HEK293 (cell line): Measurements from ENCODE around the gene PANK4.

Experiments
- ATF2 ChIP-seq: fragments of 450-650 bp; formaldehyde crosslinking; IDR thresholded peaks from 2 replicates; pipeline ENCODE4 v1.5.1; 2016; ENCODE audit warnings: missing biosample characterization, missing genetic modification characterization, low read depth
- FEZF1 ChIP-seq: fragments of 450-650 bp; formaldehyde crosslinking; IDR thresholded peaks from 2 replicates; pipeline ENCODE4 v1.5.1; 2016; ENCODE audit warnings: missing biosample characterization, missing genetic modification characterization
- GFI1B ChIP-seq: fragments of 450-650 bp; formaldehyde crosslinking; IDR thresholded peaks from 2 replicates; pipeline ENCODE4 v1.5.1; 2016; ENCODE audit warnings: missing biosample characterization, missing genetic modification characterization
- HOXD13 ChIP-seq: sonication (generic); formaldehyde crosslinking; IDR thresholded peaks from 2 replicates; pipeline ENCODE4 v1.8.0; 2022; ENCODE audit warnings: missing genetic modification reagents, borderline replicate concordance
- KLF7 ChIP-seq: fragments of 450-650 bp; formaldehyde crosslinking; IDR thresholded peaks from 2 replicates; pipeline ENCODE4 v1.5.1; 2016; ENCODE audit warnings: missing biosample characterization, missing genetic modification characterization, borderline replicate concordance
- KLF8 ChIP-seq: fragments of 450-650 bp; formaldehyde crosslinking; IDR thresholded peaks from 2 replicates; pipeline ENCODE4 v1.5.1; 2016; ENCODE audit warnings: missing biosample characterization, missing genetic modification characterization
- OSR2 ChIP-seq: fragments of 450-650 bp; formaldehyde crosslinking; IDR thresholded peaks from 2 replicates; pipeline ENCODE4 v1.5.1; 2016; ENCODE audit warnings: missing biosample characterization, missing genetic modification characterization
- SP7 ChIP-seq: fragments of 450-650 bp; formaldehyde crosslinking; IDR thresholded peaks from 2 replicates; pipeline ENCODE4 v1.5.1; 2016; ENCODE audit warnings: missing biosample characterization, missing genetic modification characterization
- ZBTB1 ChIP-seq: fragments of 450-650 bp; formaldehyde crosslinking; IDR thresholded peaks from 2 replicates; pipeline ENCODE4 v1.5.1; 2016; ENCODE audit warnings: missing biosample characterization, missing genetic modification characterization
- ZBTB8A ChIP-seq: fragments of 450-650 bp; formaldehyde crosslinking; IDR thresholded peaks from 2 replicates; pipeline ENCODE4 v1.5.1; 2016; ENCODE audit warnings: missing biosample characterization, missing genetic modification characterization
- ZFP37 ChIP-seq: fragments of 450-650 bp; formaldehyde crosslinking; IDR thresholded peaks from 2 replicates; pipeline ENCODE4 v1.5.1; 2016; ENCODE audit warnings: missing biosample characterization, missing genetic modification characterization
- ZIC2 ChIP-seq: fragments of 450-650 bp; formaldehyde crosslinking; IDR thresholded peaks from 2 replicates; pipeline ENCODE4 v1.5.1; 2016; ENCODE audit warnings: missing biosample characterization, missing genetic modification characterization
- ZNF112 ChIP-seq: fragments of 450-650 bp; formaldehyde crosslinking; IDR thresholded peaks from 2 replicates; pipeline ENCODE4 v1.5.0; 2017; ENCODE audit warnings: missing biosample characterization, missing genetic modification characterization
- ZNF114 ChIP-seq: fragments of 450-650 bp; formaldehyde crosslinking; IDR thresholded peaks from 2 replicates; pipeline ENCODE4 v1.5.0; 2017; ENCODE audit warnings: missing biosample characterization, missing genetic modification characterization
- ZNF157 ChIP-seq: fragments of 450-650 bp; formaldehyde crosslinking; IDR thresholded peaks from 2 replicates; pipeline ENCODE4 v1.5.1; 2016; ENCODE audit warnings: missing biosample characterization, missing genetic modification characterization
- ZNF2 ChIP-seq: fragments of 450-650 bp; formaldehyde crosslinking; IDR thresholded peaks from 2 replicates; pipeline ENCODE4 v1.5.1; 2016; ENCODE audit warnings: missing biosample characterization, missing genetic modification characterization
- ZNF211 ChIP-seq: fragments of 450-650 bp; formaldehyde crosslinking; IDR thresholded peaks from 2 replicates; pipeline ENCODE4 v1.5.1; 2016; ENCODE audit warnings: low read depth, missing biosample characterization, missing genetic modification characterization
- ZNF214 ChIP-seq: fragments of 450-650 bp; formaldehyde crosslinking; IDR thresholded peaks from 2 replicates; pipeline ENCODE4 v1.5.1; 2017; ENCODE audit warnings: missing biosample characterization, mild to moderate bottlenecking, missing genetic modification characterization, borderline replicate concordance
- ZNF221 ChIP-seq: fragments of 450-650 bp; formaldehyde crosslinking; IDR thresholded peaks from 2 replicates; pipeline ENCODE4 v1.5.1; 2017; ENCODE audit warnings: missing biosample characterization, missing genetic modification characterization, borderline replicate concordance
- ZNF280D ChIP-seq: fragments of 450-650 bp; formaldehyde crosslinking; IDR thresholded peaks from 2 replicates; pipeline ENCODE4 v1.5.1; 2016; ENCODE audit warnings: missing biosample characterization, missing genetic modification characterization
- ZNF324 ChIP-seq: fragments of 450-650 bp; formaldehyde crosslinking; IDR thresholded peaks from 2 replicates; pipeline ENCODE4 v1.5.1; 2016; ENCODE audit warnings: missing biosample characterization, missing genetic modification characterization
- ZNF354C ChIP-seq: fragments of 450-650 bp; formaldehyde crosslinking; IDR thresholded peaks from 2 replicates; pipeline ENCODE4 v1.5.1; 2016; ENCODE audit warnings: missing biosample characterization, missing genetic modification characterization, low read depth, borderline replicate concordance
- ZNF473 ChIP-seq: fragments of 450-650 bp; formaldehyde crosslinking; IDR thresholded peaks from 2 replicates; pipeline ENCODE4 v1.5.1; 2017; ENCODE audit warnings: missing biosample characterization, missing genetic modification characterization
- ZNF488 ChIP-seq: fragments of 450-650 bp; formaldehyde crosslinking; IDR thresholded peaks from 2 replicates; pipeline ENCODE4 v1.5.1; 2016; ENCODE audit warnings: missing biosample characterization, missing genetic modification characterization
- ZNF514 ChIP-seq: fragments of 450-650 bp; formaldehyde crosslinking; IDR thresholded peaks from 2 replicates; pipeline ENCODE4 v1.5.1; 2016; ENCODE audit warnings: missing biosample characterization, missing genetic modification characterization
- ZNF544 ChIP-seq: fragments of 450-650 bp; formaldehyde crosslinking; IDR thresholded peaks from 2 replicates; pipeline ENCODE4 v1.5.0; 2017; ENCODE audit warnings: missing biosample characterization, missing genetic modification characterization
- ZNF580 ChIP-seq: fragments of 450-650 bp; formaldehyde crosslinking; IDR thresholded peaks from 2 replicates; pipeline ENCODE4 v1.5.1; 2016; ENCODE audit warnings: missing biosample characterization, missing genetic modification characterization
- ZNF704 ChIP-seq: fragments of 450-650 bp; formaldehyde crosslinking; IDR thresholded peaks from 2 replicates; pipeline ENCODE4 v1.5.1; 2016; ENCODE audit warnings: missing biosample characterization, missing genetic modification characterization
- ZNF76 ChIP-seq: fragments of 450-650 bp; formaldehyde crosslinking; IDR thresholded peaks from 2 replicates; pipeline ENCODE4; 2016; ENCODE audit warnings: low read depth, missing biosample characterization, missing genetic modification characterization, borderline replicate concordance
- ZNF768 ChIP-seq: fragments of 450-650 bp; formaldehyde crosslinking; IDR thresholded peaks from 2 replicates; pipeline ENCODE4 v1.5.1; 2018; ENCODE audit warnings: missing biosample characterization, mild to moderate bottlenecking, missing genetic modification characterization
- ZNF785 ChIP-seq: fragments of 450-650 bp; formaldehyde crosslinking; IDR thresholded peaks from 2 replicates; pipeline ENCODE4 v1.5.1; 2016; ENCODE audit warnings: missing biosample characterization, missing genetic modification characterization
- TF ChIP-seq, protein P1 (sequence below): fragments of 450-650 bp; formaldehyde crosslinking; IDR thresholded peaks from 2 replicates; pipeline ENCODE4 v1.5.1; 2016; ENCODE audit warnings: missing biosample characterization, missing genetic modification characterization

Gene PANK4

GRCh38 chr1:2494323-2494693 lies 32.1 kb downstream of the PANK4 start (continued):
- TF ChIP-seq HOXD13 (CRISPR knock-in tag) (peak; percentile 81; the same call in 1 of the 2 replicates), OSR2 (no peak), ZNF580 (tag by site-specific recombination) (no peak), KLF7 (tag by site-specific recombination) (no peak), ZNF768 (tag by site-specific recombination) (no peak), ZNF324 (tag by site-specific recombination) (0 out of 2 replicates have a peak, but pooled peaks have one; percentile 22), ZNF214 (tag by site-specific recombination) (no peak), ZNF157 (tag by site-specific recombination) (no peak), FEZF1 (tag by site-specific recombination) (no peak), ZBTB8A (tag by site-specific recombination) (peak; percentile 45; the same call in 1 of the 2 replicates), ZNF514 (tag by site-specific recombination) (no peak), ZNF76 (tag by site-specific recombination) (no peak), ZNF280D (tag by site-specific recombination) (no peak), ZNF473 (tag by site-specific recombination) (no peak), ZNF488 (tag by site-specific recombination) (no peak), ATF2 (tag by site-specific recombination) (no peak), ZNF785 (no peak), ZNF704 (no peak), ZNF221 (tag by site-specific recombination) (no peak), ZBTB1 (tag by site-specific recombination) (no peak), ZIC2 (tag by site-specific recombination) (peak; percentile 99), ZNF2 (tag by site-specific recombination) (no peak), GFI1B (tag by site-specific recombination) (no peak), ZNF211 (tag by site-specific recombination) (no peak), ZFP37 (peak; percentile 25; the same call in 1 of the 2 replicates), SP7 (tag by site-specific recombination) (peak; percentile 58), KLF8 (peak; percentile 49), ZNF114 (no peak), ZNF112 (tag by site-specific recombination) (no peak), ZNF544 (tag by site-specific recombination) (no peak), ZNF354C (no peak)
- TF ChIP-seq, protein P1, sequence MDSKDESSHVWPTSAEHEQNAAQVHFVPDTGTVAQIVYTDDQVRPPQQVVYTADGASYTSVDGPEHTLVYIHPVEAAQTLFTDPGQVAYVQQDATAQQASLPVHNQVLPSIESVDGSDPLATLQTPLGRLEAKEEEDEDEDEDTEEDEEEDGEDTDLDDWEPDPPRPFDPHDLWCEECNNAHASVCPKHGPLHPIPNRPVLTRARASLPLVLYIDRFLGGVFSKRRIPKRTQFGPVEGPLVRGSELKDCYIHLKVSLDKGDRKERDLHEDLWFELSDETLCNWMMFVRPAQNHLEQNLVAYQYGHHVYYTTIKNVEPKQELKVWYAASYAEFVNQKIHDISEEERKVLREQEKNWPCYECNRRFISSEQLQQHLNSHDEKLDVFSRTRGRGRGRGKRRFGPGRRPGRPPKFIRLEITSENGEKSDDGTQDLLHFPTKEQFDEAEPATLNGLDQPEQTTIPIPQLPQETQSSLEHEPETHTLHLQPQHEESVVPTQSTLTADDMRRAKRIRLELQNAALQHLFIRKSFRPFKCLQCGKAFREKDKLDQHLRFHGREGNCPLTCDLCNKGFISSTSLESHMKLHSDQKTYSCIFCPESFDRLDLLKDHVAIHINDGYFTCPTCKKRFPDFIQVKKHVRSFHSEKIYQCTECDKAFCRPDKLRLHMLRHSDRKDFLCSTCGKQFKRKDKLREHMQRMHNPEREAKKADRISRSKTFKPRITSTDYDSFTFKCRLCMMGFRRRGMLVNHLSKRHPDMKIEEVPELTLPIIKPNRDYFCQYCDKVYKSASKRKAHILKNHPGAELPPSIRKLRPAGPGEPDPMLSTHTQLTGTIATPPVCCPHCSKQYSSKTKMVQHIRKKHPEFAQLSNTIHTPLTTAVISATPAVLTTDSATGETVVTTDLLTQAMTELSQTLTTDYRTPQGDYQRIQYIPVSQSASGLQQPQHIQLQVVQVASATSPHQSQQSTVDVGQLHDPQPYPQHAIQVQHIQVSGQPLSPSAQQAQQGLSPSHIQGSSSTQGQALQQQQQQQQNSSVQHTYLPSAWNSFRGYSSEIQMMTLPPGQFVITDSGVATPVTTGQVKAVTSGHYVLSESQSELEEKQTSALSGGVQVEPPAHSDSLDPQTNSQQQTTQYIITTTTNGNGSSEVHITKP: peak; percentile 38; the same call in 1 of the 2 replicates
